ENCODE results near the gene WDR41.
"Not testable (repeated sequence)": the region's sequence is repeated elsewhere in the genome, so short reads cannot be mapped to it uniquely, and the experiment has no call there.

Gene WDR41

DNA sequence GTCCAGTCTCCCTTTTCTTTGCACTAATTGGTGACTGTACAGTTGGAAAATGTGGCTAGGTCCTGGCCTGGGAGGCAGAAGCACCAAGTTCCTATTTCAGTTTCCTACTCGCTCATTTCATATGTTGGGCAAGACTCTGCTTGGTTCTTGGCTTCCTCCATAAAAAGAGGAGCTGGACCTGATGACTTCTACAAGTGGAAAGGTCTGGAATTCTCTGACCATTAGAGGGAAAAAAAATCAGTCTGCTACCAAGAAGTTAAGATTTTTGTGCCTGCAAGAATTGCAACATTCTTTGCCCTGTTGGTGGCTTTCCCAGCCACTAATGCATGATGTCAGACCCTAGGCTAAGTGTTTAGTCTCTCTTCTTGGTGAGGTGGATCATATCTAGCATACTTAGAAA, 91.5 kb downstream of the WDR41 start:
- DNase-seq: no peak

- DNase-seq: no peak
Measured at GRCh38 chr5:77398896-77399295, 93.2 kb downstream of the WDR41 start.

- DNase-seq: no peak
Measured at GRCh38 chr5:77398458-77398857, 93.7 kb downstream of the WDR41 start.

DNA sequence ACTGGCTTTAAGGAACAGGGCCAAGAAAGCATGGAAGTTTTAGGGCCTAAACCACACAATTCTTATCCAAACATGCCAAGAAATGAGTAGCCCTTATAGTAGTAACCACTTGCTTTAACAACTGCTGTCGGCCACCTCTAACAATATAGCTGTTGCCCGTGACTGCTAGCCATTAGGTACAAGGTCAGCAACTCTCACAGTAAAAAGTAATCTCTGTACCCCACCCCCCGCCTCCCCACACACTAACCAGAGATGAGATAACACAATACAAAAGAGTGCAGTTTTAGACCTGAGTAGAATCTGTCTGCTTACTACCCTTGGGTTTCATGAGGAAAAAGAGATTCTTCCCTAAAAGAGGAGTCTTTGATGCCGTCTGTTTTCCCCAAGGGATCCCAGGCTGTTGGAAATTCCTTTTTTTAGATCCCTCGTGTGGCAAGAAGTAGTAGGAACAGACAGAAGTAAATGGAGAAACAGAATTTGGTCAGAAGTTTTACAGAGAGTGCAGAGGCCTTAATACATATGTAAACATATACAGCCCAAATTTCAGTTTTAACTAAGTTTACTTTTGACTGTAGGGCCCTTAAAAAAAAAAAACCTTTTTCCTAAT, 94.3 kb downstream of the WDR41 start:
- DNase-seq: no peak

GRCh38 chr5:77396017-77396416, 96.1 kb downstream of the WDR41 start:
- no peak for DNase-seq

DNA sequence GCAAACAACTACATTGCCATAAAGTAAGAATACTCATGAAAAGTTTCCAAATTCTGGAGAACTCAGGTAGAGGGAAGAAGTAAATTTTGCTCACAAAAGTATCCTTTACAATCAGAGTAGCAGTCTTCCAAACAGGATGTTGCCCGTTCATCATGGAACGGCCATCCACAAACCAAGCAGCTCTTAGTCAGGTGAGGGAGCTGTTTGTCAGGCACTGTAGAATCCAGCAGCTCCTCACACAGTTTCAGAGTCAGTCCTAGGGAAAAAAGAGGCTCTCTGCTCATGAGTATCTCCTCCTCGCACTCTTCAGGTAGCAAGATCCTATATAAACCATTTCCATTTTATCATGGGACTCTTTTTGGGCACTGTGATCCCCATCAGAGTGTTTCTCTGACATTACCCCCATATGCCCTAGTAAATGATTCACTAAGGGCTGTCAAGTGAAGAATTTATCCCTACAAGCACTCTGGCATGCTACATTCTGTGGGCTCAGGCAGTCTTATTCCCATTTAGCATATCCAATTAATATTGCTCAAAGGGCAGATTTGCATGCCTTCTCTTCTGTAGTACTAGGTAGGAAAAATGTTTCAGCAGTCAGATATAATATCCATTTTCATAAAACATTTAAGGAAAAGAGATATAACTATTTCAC, 97.9 kb downstream of the WDR41 start:
- no peak for DNase-seq

DNA sequence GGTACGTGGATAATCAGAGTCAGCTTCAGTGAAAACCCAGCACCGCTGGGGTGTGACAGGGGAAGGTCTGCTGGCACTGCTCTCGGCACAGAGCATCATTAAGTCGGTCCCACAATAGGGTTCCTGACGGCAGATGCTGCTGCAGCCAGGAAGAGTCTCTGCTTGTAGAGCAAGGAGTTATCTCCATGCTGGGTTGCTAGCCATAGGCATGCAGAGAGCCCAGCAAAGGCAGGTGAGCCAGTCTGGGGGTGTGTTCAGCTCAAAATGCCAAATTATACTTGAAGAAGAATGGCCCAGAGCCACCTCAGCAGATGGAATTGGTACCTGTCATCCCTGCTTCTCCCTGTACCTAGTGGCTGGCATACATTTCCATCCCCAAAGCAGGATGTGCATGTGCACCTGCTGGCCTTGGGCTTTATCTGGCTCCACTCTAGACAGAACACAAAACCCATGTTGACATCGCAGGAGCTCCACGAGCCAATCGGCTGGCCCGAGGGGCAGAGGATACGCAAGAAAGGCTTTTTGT, 100.8 kb downstream of the WDR41 start:
- DNase-seq: no peak

DNA sequence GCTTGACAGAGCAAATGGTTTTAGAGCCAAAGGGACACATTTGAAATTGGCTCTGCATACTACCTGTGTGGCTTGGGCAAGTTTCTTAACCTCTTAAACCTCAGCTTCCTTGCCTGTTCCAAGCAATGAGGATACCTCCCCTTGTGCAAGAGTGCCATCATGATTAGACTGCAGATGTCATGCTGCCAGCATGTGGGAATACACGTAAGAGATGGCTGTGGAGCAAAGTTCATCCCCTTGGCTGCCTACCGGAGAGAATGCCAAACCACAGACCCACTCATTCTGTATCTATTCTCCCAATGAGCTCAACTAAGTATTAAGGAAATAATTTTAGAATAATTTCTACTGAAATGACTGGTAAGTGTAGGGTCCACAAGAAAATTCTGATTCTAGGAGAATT, 101.3 kb downstream of the WDR41 start:
- no peak for DNase-seq

DNA sequence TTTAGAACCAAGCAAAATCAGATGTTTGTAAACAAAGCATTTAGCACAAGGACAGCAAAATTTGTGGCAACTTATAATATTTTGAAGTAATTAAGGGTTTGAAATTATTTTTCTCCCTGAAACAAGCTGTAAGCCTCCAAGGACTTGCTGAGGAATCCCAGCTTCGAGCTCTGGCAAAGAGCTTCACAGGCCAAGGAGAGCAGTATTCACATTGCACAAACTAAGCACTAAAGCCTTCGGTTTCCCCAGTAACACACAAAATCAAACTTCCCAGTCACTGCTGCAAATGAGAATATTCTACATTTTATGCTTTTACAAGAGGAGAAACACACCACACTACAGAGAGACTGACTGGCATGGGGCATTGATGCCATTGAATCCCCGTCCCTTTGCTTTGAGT, 101.9 kb downstream of the WDR41 start:
- no peak for DNase-seq

GRCh38 chr5:77389746-77390145, 102.4 kb downstream of the WDR41 start:
- no peak for DNase-seq

DNA sequence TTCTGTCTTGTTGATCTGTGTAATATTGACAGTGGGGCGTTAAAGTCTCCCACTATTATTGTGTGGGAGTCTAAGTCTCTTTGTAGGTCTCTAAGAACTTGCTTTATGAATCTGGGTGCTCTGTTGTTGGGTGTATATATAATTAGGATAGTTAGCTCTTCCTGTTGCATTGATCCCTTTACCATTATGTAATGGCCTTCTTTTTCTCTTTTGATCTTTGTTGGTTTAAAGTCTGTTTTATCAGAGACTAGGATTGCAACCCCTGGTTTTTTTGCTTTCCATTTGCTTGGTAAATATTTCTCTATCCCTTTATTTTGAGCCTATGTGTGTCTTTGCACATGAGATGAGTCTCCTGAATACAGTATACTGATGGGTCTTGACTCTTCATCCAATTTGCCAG, 105.8 kb downstream of the WDR41 start:
- DNase-seq: not testable (repeated sequence)

GRCh38 chr5:77383336-77383735, 108.8 kb downstream of the WDR41 start:
- DNase-seq: not testable (repeated sequence)

Data from activated naive CD4-positive, alpha-beta T cell treated with anti-CD3 and anti-CD28 coated beads, Interleukin-2, amount 50 U/mL, for 16 hours (primary cell).